Measurements from ENCODE around the gene GLIS1.
A peak's percentile ranks its signal among the peaks of the same experiment; 100 is the strongest.

Gene GLIS1

DNA sequence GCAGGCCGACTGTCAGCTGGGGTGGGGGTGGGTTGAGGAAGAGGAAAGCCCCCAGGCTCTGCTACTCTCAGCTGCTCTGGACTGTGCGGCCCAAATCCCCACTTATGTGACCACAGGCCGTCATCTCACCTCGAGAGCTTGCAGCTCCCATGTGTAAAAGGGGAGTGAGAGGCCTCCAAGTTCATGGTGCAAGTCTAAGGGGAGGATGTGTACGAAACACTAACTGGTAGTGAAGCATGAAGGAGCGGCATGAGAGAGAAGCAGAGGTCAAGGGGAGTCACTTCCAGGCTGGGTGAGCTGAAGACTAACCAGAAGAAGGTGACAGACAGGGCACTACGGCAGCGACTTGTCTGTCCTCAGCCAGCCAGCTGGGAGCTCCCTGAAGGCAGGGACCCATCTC lies 43.8 kb downstream of the GLIS1 start:
- TF ChIP-seq CTCF (IDR thresholded peaks at IDR 0.05; ENCODE audit: low read depth, low read length) (no peak), MAX (IDR thresholded peaks at IDR 0.05; ENCODE audit: low read depth, low read length) (no peak), MYC (IDR thresholded peaks at IDR 0.05; ENCODE audit: low read depth, low read length) (no peak), POLR2A (IDR thresholded peaks at IDR 0.05; ENCODE audit: extremely low read depth, insufficient read length) (no peak)
- no peak for DNase-seq (ENCODE audit: low read depth)
- no peak overlapping the region for H3K4me3 ChIP-seq (ENCODE audit: low read depth, low read length)

GRCh38 chr1:53694718-53695091 lies 44.3 kb downstream of the GLIS1 start:
- TF ChIP-seq MAX (IDR thresholded peaks at IDR 0.05; ENCODE audit: low read depth, low read length) = no peak
- no peak for TF ChIP-seq CTCF (IDR thresholded peaks at IDR 0.05; ENCODE audit: low read depth, low read length)
- TF ChIP-seq MYC (IDR thresholded peaks at IDR 0.05; ENCODE audit: low read depth, low read length) = no peak
- TF ChIP-seq POLR2A (IDR thresholded peaks at IDR 0.05; ENCODE audit: extremely low read depth, insufficient read length) = no peak
- DNase-seq (ENCODE audit: low read depth) = no peak
- no peak overlapping the region for H3K4me3 ChIP-seq (ENCODE audit: low read depth, low read length)

GRCh38 chr1:53693773-53694717 lies 44.9 kb downstream of the GLIS1 start:
- no peak overlapping the region for H3K4me3 ChIP-seq (ENCODE audit: low read depth, low read length)
- peak; percentile 23 for DNase-seq (ENCODE audit: low read depth)
- TF ChIP-seq CTCF (IDR thresholded peaks at IDR 0.05; ENCODE audit: low read depth, low read length) (no peak), MYC (IDR thresholded peaks at IDR 0.05; ENCODE audit: low read depth, low read length) (no peak), POLR2A (IDR thresholded peaks at IDR 0.05; ENCODE audit: extremely low read depth, insufficient read length) (no peak), MAX (IDR thresholded peaks at IDR 0.05; ENCODE audit: low read depth, low read length) (no peak)

GRCh38 chr1:53693339-53693738 lies 45.6 kb downstream of the GLIS1 start:
- TF ChIP-seq MAX (IDR thresholded peaks at IDR 0.05; ENCODE audit: low read depth, low read length) = no peak
- no peak for TF ChIP-seq POLR2A (IDR thresholded peaks at IDR 0.05; ENCODE audit: extremely low read depth, insufficient read length)
- TF ChIP-seq MYC (IDR thresholded peaks at IDR 0.05; ENCODE audit: low read depth, low read length) = no peak
- TF ChIP-seq CTCF (IDR thresholded peaks at IDR 0.05; ENCODE audit: low read depth, low read length) = no peak
- H3K4me3 ChIP-seq (ENCODE audit: low read depth, low read length) = no peak overlapping the region
- DNase-seq (ENCODE audit: low read depth) = no peak

DNA sequence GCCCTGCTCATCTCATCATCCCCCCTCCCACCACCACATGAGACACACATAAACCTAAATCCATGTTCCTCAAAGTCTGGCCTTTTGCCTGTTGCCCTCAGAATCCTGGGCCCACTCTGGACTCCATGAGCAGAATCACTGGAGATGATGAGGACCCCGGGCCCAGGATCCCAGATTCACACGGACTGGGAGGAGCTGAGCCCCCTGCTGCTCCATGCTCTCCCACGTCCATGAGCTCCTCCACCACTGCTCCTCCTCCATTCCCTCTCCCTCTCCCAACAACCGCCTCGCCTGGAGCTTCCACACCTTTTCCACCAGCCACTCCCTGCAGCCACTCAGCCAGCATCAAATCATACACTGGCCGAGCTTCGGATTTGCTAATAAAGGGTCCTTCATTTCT lies 47.6 kb downstream of the GLIS1 start:
- H3K4me3 ChIP-seq (ENCODE audit: low read depth, low read length) = no peak overlapping the region
- TF ChIP-seq CTCF (IDR thresholded peaks at IDR 0.05; ENCODE audit: low read depth, low read length) = no peak
- no peak for TF ChIP-seq MAX (IDR thresholded peaks at IDR 0.05; ENCODE audit: low read depth, low read length)
- TF ChIP-seq POLR2A (IDR thresholded peaks at IDR 0.05; ENCODE audit: extremely low read depth, insufficient read length) = no peak
- TF ChIP-seq MYC (IDR thresholded peaks at IDR 0.05; ENCODE audit: low read depth, low read length) = no peak
- no peak for DNase-seq (ENCODE audit: low read depth)

Measured in NB4 (cell line).